ENCODE measurements around the gene SLC6A4.

The SLC6A4 gene

DNA sequence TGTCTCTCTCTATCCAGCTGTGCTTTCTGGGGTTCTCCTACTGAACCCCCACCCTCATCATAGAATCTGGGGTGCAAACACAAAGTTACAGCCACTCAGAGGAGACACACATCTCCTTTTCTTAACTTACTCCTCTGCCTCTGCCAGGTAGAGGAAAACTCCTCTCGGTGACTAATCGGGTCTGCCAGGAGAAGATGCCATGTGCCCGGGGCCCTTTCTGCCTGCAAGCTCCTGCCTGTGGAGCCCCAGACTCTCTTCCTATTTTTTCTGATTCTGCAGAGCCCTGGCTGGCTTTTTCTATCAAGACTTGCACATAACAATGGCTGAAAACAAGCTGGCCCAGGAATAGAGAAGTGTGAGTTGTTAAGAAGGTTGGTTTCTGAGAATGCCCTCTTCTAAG is 10.4 kb downstream of the SLC6A4 start:
- DNase-seq (ENCODE audit: low read depth): no peak
- TF ChIP-seq CTCF (IDR thresholded peaks at IDR 0.05; ENCODE audit: low read depth, low read length) (no peak), POLR2A (IDR thresholded peaks at IDR 0.05; ENCODE audit: extremely low read depth, insufficient read length) (no peak), MYC (IDR thresholded peaks at IDR 0.05; ENCODE audit: low read depth, low read length) (no peak)
- TF ChIP-seq, protein P1, sequence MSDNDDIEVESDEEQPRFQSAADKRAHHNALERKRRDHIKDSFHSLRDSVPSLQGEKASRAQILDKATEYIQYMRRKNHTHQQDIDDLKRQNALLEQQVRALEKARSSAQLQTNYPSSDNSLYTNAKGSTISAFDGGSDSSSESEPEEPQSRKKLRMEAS (IDR thresholded peaks at IDR 0.05; ENCODE audit: low read depth, low read length): no peak
- no peak overlapping the region for H3K4me3 ChIP-seq (ENCODE audit: low read depth, low read length)

DNA sequence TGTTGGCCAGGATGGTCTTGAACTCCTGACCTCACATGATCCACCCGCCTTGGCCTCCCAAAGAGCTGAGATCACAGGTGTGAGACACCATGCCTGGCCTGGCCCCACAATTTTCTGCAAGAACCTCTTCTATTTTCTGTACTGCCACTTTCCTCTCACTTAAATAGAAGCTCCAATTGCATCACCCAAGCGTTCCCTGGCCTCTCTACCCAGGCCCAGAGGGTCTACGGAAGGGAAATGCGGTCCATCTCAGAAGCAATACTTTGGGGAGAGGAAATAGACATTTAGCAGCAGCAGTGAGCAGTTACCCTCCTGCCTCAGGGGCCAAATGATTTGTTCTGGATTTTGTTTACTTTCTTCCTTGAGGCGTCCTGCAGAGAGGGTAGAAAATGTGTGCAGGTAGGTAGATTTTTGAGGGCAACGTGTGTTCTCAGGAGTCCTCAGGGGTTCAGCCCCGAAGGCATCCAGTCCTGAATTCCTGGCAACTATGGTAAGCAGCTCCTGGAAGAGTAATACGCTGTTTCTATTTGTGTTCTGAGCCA is 11.0 kb downstream of the SLC6A4 start:
- H3K4me3 ChIP-seq (ENCODE audit: low read depth, low read length): no peak overlapping the region
- DNase-seq (ENCODE audit: low read depth): no peak
- TF ChIP-seq CTCF (IDR thresholded peaks at IDR 0.05; ENCODE audit: low read depth, low read length): no peak
- no peak for TF ChIP-seq POLR2A (IDR thresholded peaks at IDR 0.05; ENCODE audit: extremely low read depth, insufficient read length)
- TF ChIP-seq, protein P1 (IDR thresholded peaks at IDR 0.05; ENCODE audit: low read depth, low read length): no peak
- TF ChIP-seq MYC (IDR thresholded peaks at IDR 0.05; ENCODE audit: low read depth, low read length): no peak

- TF ChIP-seq CTCF (IDR thresholded peaks at IDR 0.05; ENCODE audit: low read depth, low read length) (no peak), POLR2A (IDR thresholded peaks at IDR 0.05; ENCODE audit: extremely low read depth, insufficient read length) (no peak), MYC (IDR thresholded peaks at IDR 0.05; ENCODE audit: low read depth, low read length) (no peak)
- TF ChIP-seq, protein P1 (IDR thresholded peaks at IDR 0.05; ENCODE audit: low read depth, low read length): no peak
- H3K4me3 ChIP-seq (ENCODE audit: low read depth, low read length): no peak overlapping the region
- DNase-seq (ENCODE audit: low read depth): no peak
Observed at GRCh38 chr17:30222721-30223175, 12.7 kb downstream of the SLC6A4 start.

DNA sequence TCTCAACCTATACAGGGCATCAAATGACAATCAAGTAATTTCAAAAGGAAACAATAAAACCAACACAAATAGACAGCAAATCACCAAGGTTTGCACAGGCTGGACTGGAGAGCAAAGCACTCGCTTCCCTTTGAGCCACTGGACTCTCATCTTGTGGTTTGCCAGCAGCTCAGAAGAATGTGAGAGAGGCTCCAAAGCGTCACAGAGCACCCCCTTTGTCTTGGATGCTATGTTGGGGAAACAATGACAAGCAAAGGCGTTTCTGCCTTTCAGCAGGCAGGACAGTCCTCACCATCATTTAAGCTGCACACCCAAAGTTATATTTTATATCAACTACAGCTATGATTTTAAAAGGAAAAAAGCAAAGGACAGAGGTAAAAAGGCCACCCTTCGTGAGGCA is 13.2 kb downstream of the SLC6A4 start:
- no peak overlapping the region for H3K4me3 ChIP-seq (ENCODE audit: low read depth, low read length)
- TF ChIP-seq MYC (IDR thresholded peaks at IDR 0.05; ENCODE audit: low read depth, low read length): no peak
- TF ChIP-seq, protein P1 (IDR thresholded peaks at IDR 0.05; ENCODE audit: low read depth, low read length): no peak
- no peak for TF ChIP-seq CTCF (IDR thresholded peaks at IDR 0.05; ENCODE audit: low read depth, low read length)
- TF ChIP-seq POLR2A (IDR thresholded peaks at IDR 0.05; ENCODE audit: extremely low read depth, insufficient read length): no peak
- no peak for DNase-seq (ENCODE audit: low read depth)

- TF ChIP-seq, protein P1 (IDR thresholded peaks at IDR 0.05; ENCODE audit: low read depth, low read length): no peak
- TF ChIP-seq CTCF (IDR thresholded peaks at IDR 0.05; ENCODE audit: low read depth, low read length) (no peak), POLR2A (IDR thresholded peaks at IDR 0.05; ENCODE audit: extremely low read depth, insufficient read length) (no peak), MYC (IDR thresholded peaks at IDR 0.05; ENCODE audit: low read depth, low read length) (no peak)
- no peak overlapping the region for H3K4me3 ChIP-seq (ENCODE audit: low read depth, low read length)
- DNase-seq (ENCODE audit: low read depth): no peak
Observed at GRCh38 chr17:30221346-30221745, 14.2 kb downstream of the SLC6A4 start.
